ENCODE data around the gene ZNF550.
"Not testable (repeated sequence)": the region's sequence is repeated elsewhere in the genome, so short reads cannot be mapped to it uniquely, and the experiment has no call there.

GRCh38 chr19:57500400-57500799 is 59.3 kb downstream of the ZNF550 start:
- TF ChIP-seq, protein P1, sequence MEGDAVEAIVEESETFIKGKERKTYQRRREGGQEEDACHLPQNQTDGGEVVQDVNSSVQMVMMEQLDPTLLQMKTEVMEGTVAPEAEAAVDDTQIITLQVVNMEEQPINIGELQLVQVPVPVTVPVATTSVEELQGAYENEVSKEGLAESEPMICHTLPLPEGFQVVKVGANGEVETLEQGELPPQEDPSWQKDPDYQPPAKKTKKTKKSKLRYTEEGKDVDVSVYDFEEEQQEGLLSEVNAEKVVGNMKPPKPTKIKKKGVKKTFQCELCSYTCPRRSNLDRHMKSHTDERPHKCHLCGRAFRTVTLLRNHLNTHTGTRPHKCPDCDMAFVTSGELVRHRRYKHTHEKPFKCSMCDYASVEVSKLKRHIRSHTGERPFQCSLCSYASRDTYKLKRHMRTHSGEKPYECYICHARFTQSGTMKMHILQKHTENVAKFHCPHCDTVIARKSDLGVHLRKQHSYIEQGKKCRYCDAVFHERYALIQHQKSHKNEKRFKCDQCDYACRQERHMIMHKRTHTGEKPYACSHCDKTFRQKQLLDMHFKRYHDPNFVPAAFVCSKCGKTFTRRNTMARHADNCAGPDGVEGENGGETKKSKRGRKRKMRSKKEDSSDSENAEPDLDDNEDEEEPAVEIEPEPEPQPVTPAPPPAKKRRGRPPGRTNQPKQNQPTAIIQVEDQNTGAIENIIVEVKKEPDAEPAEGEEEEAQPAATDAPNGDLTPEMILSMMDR (IDR thresholded peaks at IDR 0.05): not testable (repeated sequence)
- not testable (repeated sequence) for TF ChIP-seq EP300, POLR2A (IDR thresholded peaks at IDR 0.05)

Data from ovary (tissue), 3 donors.